ENCODE results near the gene ARL8B. TPM values are rescaled to one million over a fixed set of nuclear protein-coding genes. Genes with fewer than 3 reads are reported as not detected.

Gene ARL8B
- total and polyA plus RNA-seq, 9 of the 15 experiments (the other 6 are each of a cell fraction or from before 2014, with no cell fraction given) = 28.5 to 99.4 (median 77.2) TPM

- 0 out of 2 replicates have a peak, but pooled peaks have one; percentile 86 for TF ChIP-seq PHB (CRISPR knock-in tag; IDR thresholded peaks at IDR 0.05)
- peak; percentile 65; the same call in 1 of the 2 replicates for TF ChIP-seq E4F1 (CRISPR knock-in tag; IDR thresholded peaks at IDR 0.05; ENCODE audit: borderline replicate concordance)
- 0 out of 2 replicates have a peak, but pooled peaks have one; percentile 27 for TF ChIP-seq ZNF263 (CRISPR knock-in tag; IDR thresholded peaks at IDR 0.05; ENCODE audit: borderline replicate concordance)
- no peak for TF ChIP-seq C11orf30 (IDR thresholded peaks at IDR 0.05; ENCODE audit: low read depth)
- no peak for TF ChIP-seq MEF2D (tag; conservative IDR thresholded peaks at IDR 0.05; ENCODE audit: low read depth)
- no peak for TF ChIP-seq CREB5 (CRISPR knock-in tag; IDR thresholded peaks at IDR 0.05)
- TF ChIP-seq HINFP (tag; conservative IDR thresholded peaks at IDR 0.05; ENCODE audit: low read depth) = 0 out of 2 replicates have a peak, but pooled peaks have one; percentile 41
- TF ChIP-seq ATF2 (CRISPR knock-in tag; IDR thresholded peaks at IDR 0.05) = no peak
- TF ChIP-seq RBM17 (IDR thresholded peaks at IDR 0.05; ENCODE audit: borderline replicate concordance, low read depth, low read length) = no peak
- TF ChIP-seq ZNF431 (CRISPR knock-in tag; IDR thresholded peaks at IDR 0.05) = no peak
- TF ChIP-seq FOXP1 (CRISPR knock-in tag; IDR thresholded peaks at IDR 0.05) = no peak
- no peak for TF ChIP-seq NONO (IDR thresholded peaks at IDR 0.05; ENCODE audit: low read depth in 2 of 2, low read length in 1 of 2)
- no peak for TF ChIP-seq KAT2B (IDR thresholded peaks at IDR 0.05; ENCODE audit: low read depth, low read length)
- no peak for TF ChIP-seq ZBTB5 (IDR thresholded peaks at IDR 0.05)
- TF ChIP-seq ZKSCAN8 (CRISPR knock-in tag; IDR thresholded peaks at IDR 0.05) = no peak
- TF ChIP-seq ETS2 (tag; IDR thresholded peaks at IDR 0.05; ENCODE audit: borderline replicate concordance, poor library complexity, severe bottlenecking) = no peak
Observed at GRCh38 chr3:5187156-5187919, 65.2 kb downstream of the ARL8B start, which contains the start of gene EDEM1 (continued).

Measured in K562 (cell line).